Spinal cord (tissue), 10 donors: ENCODE data around the gene CPXM1. TPM values are rescaled to one million over a fixed set of nuclear protein-coding genes. Genes with fewer than 3 reads are reported as not detected.
"Not testable (repeated sequence)": the region's sequence is repeated elsewhere in the genome, so short reads cannot be mapped to it uniquely, and the experiment has no call there.

Experiments
- DNase-seq, 6 donors: peaks; one replicate each; pipeline versions ENCODE4 v3.0.0 to v3.0.0-alpha.2; 2013 to 2015; ENCODE audit warnings: low spot score in 6 of 6, low read depth in 4 of 6
- H3K27ac ChIP-seq: one replicate; pipeline ENCODE4 v1.5.1; 2013; ENCODE audit warnings: low read depth, low read length, control low read depth
- H3K27me3 ChIP-seq: one replicate; pipeline ENCODE4 v1.6.1; 2013; ENCODE audit warnings: low read length; ENCODE audit not compliant: control insufficient read depth, insufficient read depth
- H3K36me3 ChIP-seq: one replicate; pipeline ENCODE4 v1.6.1; 2013; ENCODE audit warnings: low read length; ENCODE audit not compliant: control insufficient read depth, insufficient read depth
- H3K4me1 ChIP-seq: one replicate; pipeline ENCODE4 v1.6.1; 2013; ENCODE audit warnings: low read length; ENCODE audit not compliant: control insufficient read depth, insufficient read depth
- H3K4me3 ChIP-seq: one replicate; pipeline ENCODE4 v1.5.1; 2013; ENCODE audit warnings: low read depth, low read length, control low read depth
- H3K9me3 ChIP-seq: one replicate; pipeline ENCODE4 v1.6.1; 2013; ENCODE audit warnings: low read length; ENCODE audit not compliant: control insufficient read depth, insufficient read depth
- WGBS: methylation state at CpG from one replicate; pipeline ENCODE4 v1.1.5; 2013; ENCODE audit warnings: missing lambda C conversion rate; ENCODE audit not compliant: insufficient coverage; 5-methylcytosine and 5-hydroxymethylcytosine counted together
- polyA plus RNA-seq, 2 donors: library from polyadenylated mRNA; unstranded; fragments of 120-200 nt; gene quantifications; one replicate each; pipeline ENCODE4 v1.2.1, GENCODE V29; 2013; ENCODE audit not compliant: insufficient read length in 2 of 2
- total RNA-seq, 2 donors: library from RNA; depleted of rRNA in 1 of 2; stranded (reverse); fragments of 120-200 nt in 1 of 2; fragments of >200 nt in 1 of 2; gene quantifications; one replicate each; pipeline versions ENCODE4 v1.2.3 to v1.2.4, GENCODE V29; 2013 to 2014
- donor health status: healthy.

The CPXM1 gene
- total and polyA plus RNA-seq, 4 donors, result 37.1 to 163 (median 70.4) TPM

DNA sequence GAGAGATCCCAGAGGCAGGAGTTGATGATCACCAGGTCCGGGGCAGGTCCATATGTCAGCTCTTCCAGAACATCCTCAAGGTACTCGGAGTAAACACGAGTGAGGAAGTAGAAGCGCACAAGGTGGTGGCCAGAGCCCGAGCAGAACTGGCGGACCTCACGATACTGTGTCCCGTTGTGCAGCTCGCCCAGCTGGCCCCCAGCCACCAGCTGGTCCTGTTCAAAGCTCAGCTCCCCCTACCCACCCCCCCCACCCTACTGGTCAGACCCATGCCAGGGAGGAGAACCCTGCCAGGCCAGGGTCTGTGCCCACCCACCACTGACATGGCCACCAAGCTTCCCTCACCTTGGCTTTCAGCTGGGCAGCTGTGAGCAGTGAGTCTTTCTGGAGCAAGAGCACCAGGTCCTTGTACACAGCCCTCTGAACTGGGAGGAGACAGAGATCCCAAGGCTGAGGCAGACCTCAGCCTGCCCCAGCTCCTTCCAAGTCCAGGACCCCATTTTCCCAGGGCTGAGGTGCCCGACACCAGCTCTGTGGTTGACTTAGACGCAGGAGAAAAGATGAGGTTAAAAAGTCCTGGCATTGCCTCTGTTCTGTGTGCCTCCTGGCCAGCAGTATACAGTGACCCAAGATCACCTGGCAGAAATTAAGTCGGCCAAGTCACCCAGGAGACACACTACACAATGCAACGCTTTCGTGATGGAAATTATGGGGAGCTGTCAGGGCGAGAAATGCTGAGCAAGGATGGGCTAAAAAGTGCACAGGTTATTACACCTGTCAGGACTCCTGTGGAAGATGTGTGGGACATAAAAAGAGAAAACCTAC, 38.6 kb upstream of the CPXM1 start:
- Histone ChIP-seq H3K9me3 (no peaks in the 10 kb centered on the region), H3K4me3 (no peak overlapping the region), H3K4me1 (peaks cover 16% of the 10 kb centered on the region), H3K27me3 (no peaks in the 10 kb centered on the region), H3K36me3 (peaks cover 23% of the 10 kb centered on the region), H3K27ac (no peak overlapping the region)
- no peak for DNase-seq
- 90% methylated on average over 14 of the region's 15 CpGs for whole genome bisulfite sequencing

DNA sequence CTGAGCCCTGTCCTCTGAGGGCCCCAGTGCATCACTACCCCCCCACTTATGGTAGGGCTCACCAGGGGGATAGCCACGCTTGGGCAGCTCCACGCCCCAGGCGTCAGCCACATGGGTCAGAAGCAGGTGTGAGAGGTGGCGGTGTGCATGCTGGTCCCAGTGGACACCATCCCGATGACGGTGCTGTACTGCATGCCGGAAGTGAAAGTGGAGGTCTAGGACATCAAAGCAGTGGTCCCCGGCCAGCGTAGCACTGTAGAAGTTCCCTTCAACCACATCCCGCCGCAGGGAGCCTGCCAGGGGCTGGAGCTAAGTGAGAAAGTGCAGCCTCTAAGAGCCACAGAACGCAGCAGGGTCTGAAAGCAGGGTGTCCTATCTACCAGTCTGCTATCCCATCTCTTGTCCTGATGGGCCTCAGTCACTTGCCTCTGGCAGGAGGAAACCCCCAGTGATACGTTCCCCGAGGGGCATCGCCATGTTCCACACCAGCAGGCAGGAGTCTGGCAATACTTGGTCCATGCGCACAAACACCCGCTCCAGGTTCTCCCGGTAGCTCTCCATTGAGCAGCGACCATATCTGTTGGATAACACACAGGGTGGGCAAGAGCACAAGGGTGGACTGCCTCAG, 37.9 kb upstream of the CPXM1 start:
- H3K27ac ChIP-seq, result no peak overlapping the region
- H3K9me3 ChIP-seq, result no peaks in the 10 kb centered on the region
- no peak overlapping the region for H3K4me3 ChIP-seq
- no peak for DNase-seq
- WGBS, result 99% methylated on average over 19 of the region's 19 CpGs
- H3K36me3 ChIP-seq, result peaks cover 23% of the 10 kb centered on the region
- H3K27me3 ChIP-seq, result no peaks in the 10 kb centered on the region
- peaks cover 16% of the 10 kb centered on the region for H3K4me1 ChIP-seq

DNA sequence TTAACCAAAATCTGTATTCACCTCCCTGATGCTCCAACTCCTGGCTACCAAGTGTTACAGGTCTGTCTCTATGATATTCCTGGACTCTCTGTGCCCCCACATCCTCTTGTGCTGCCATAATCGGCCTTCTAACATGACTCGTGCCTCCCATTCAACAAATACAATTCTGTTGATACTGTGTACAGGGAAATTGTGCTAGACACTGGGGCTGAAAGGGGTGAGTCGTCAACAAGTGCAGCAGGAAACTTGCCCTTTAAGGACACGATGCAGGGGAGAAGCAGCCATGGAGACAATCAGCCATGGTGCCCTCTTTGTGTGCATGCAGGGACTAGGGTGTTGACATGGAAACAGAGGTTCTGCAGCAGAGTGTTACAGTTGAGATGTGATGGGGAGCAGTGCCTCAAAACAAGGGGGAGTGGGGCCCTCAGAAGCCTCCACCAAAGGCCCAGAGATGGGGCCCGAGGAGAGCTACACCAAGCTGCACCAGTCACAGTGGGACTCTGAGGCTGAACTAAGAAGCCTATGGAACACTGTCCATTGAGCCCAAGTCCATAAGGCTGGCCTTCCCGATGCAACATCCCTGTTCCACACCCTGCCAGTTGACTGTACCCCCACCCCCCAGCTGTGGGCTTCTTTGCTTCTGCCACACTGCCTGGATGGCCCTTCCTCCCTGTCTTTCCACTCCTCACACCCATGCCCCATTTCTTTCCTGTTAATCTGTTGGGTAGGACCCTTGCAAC, 37.0 kb upstream of the CPXM1 start:
- no peaks in the 10 kb centered on the region for H3K9me3 ChIP-seq

DNA sequence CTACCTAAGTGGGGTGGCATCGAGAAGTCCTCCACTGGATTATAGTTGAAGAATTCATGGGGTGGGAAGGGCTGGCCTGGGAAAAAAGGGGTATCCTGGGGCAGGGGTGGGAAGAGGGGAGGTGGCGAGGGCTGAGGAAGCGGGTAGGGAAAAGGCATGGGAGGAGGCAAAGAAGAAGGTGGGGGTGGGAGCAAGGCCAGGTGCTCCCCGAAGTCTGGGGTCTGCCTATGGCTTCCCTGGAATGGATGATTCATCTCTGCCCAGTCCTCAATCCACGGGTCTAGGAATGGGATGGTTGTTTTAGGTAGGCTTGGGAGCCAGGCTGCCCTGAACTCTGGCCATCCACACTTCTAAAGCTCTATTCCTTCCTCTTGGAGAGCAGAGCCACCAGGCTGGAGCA, 35.6 kb upstream of the CPXM1 start:
- peaks cover 12% of the 10 kb centered on the region for H3K4me1 ChIP-seq
- DNase-seq, result no peak
- H3K4me3 ChIP-seq, result no peak overlapping the region
- no peaks in the 10 kb centered on the region for H3K9me3 ChIP-seq
- H3K27me3 ChIP-seq, result no peaks in the 10 kb centered on the region
- H3K36me3 ChIP-seq, result peaks cover 23% of the 10 kb centered on the region
- no peak overlapping the region for H3K27ac ChIP-seq
- 96% methylated on average over 2 of the region's 5 CpGs for WGBS

More for the DNA sequence above, 37.0 kb upstream of the CPXM1 start:
- H3K4me3 ChIP-seq, result no peak overlapping the region
- H3K27me3 ChIP-seq, result no peaks in the 10 kb centered on the region
- no peak overlapping the region for H3K27ac ChIP-seq
- 77% methylated on average over 4 of the region's 6 CpGs for WGBS
- H3K4me1 ChIP-seq, result peaks cover 16% of the 10 kb centered on the region
- no peak for DNase-seq
- peaks cover 23% of the 10 kb centered on the region for H3K36me3 ChIP-seq

DNA sequence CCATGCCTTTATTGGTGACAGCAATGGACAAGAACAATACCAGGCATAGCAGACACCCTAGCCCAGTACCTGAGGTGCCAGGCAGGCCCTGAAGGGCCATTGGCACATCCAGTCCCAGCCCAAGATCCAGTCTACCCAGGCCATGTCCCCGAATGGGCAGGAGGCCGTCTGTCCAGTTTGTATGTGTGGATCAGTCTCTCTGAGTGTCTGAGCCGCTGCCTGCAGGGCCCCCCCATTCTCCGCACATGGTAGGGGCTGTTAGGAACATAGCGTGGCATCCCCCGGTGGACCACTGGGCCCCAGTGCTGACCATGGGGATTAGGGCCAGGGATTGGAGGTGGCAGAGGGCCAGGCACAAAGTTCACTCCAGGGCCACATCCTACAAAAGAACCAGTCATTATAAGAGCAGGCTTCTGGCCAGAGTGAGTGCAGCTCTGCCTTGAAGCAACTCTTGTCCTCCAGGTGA, 34.9 kb upstream of the CPXM1 start:
- Histone ChIP-seq H3K27ac (no peak overlapping the region), H3K9me3 (no peaks in the 10 kb centered on the region), H3K36me3 (peaks cover 23% of the 10 kb centered on the region), H3K4me1 (peaks cover 12% of the 10 kb centered on the region), H3K4me3 (no peak overlapping the region), H3K27me3 (no peaks in the 10 kb centered on the region)
- 77% methylated on average over 2 of the region's 6 CpGs for WGBS
- no peak for DNase-seq

DNA sequence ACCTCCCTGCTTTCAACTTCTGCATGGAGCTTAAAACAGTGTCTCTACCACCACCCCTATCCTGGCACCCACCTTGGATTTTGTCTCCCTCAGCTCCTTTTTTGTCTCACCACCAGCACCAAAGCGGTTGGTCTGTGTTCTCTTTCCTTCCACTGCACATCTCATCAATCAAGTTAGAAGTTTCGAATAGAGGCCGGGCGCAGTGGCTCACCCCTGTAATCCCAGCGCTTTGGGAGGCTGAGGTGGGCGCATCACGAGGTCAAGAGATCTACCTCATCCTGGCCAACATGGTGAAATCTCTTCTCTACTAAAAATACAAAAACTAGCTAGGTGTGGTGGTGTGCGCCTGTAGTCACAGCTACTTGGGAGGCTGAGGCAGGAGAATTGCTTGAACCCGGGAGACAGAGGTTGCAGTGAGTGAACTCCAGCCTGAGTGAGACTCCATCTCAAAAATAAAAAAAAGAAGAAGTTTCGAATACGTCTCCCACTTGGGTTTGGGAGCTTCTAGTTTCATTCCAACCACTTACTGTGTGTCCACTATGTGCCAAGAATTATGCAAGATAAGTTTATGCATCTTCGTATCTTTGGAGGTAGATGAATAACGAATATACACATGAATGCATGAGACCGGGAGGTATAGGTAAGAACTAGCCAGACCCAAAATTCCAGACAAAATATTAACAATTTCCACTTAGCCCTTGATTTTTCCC, 34.1 kb upstream of the CPXM1 start:
- peaks cover 23% of the 10 kb centered on the region for H3K36me3 ChIP-seq
- 100% methylated on average over 5 of the region's 14 CpGs for WGBS
- H3K9me3 ChIP-seq, result no peaks in the 10 kb centered on the region
- no peaks in the 10 kb centered on the region for H3K27me3 ChIP-seq
- no peak overlapping the region for H3K4me3 ChIP-seq
- DNase-seq, result no peak
- peaks cover 5% of the 10 kb centered on the region for H3K4me1 ChIP-seq
- no peak overlapping the region for H3K27ac ChIP-seq

DNA sequence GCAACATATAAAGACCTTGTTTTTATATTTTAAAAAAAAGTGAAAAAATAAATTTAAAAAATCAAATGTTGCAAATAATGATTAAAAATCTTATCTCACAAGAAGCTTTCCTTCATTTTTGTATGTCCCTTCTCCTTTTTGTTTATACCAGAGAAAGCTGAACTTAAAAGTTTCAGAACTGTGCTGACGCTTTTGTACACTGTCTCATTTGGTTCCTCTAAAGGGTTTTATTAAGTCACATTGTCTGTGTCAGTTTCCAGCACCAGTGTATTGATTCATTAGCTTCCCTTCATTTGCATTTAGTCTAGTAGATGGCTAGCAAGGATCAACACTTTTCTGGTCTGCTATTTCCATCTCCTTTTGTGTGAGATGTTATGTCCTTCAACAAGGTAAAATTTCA, 33.3 kb upstream of the CPXM1 start:
- H3K4me1 ChIP-seq, result peaks cover 3% of the 10 kb centered on the region
- H3K36me3 ChIP-seq, result peaks cover 23% of the 10 kb centered on the region
- no peak for DNase-seq
- no CpG with 5 or more reads among the region's 1 CpG for WGBS
- H3K4me3 ChIP-seq, result no peak overlapping the region
- no peaks in the 10 kb centered on the region for H3K27me3 ChIP-seq
- H3K9me3 ChIP-seq, result no peaks in the 10 kb centered on the region
- H3K27ac ChIP-seq, result no peak overlapping the region

DNA sequence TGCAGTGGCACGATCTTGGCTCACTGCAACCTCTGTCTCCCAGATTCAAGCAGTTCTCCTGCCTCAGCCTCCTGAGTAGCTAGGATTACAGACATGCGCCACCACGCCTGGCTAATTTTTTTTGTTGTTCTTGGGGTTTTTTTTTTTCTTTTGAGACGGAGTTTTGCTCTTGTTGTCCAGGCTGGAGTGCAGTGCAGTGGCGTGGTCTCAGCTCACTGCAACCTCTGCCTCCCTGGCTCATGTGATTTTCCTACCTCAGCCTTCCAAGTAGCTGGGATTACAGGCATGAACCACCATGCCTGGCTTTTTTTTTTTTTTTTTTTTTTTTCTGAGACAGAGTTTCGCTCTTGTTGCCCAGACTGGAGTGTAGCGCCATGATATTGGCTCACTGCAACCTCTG, 30.8 kb upstream of the CPXM1 start:
- 96% methylated on average over 4 of the region's 7 CpGs for WGBS
- not testable (repeated sequence) for DNase-seq, H3K4me1 ChIP-seq, H3K9me3 ChIP-seq, H3K27ac ChIP-seq, H3K4me3 ChIP-seq, H3K36me3 ChIP-seq
- H3K27me3 ChIP-seq, result peaks cover 11% of the 10 kb centered on the region

DNA sequence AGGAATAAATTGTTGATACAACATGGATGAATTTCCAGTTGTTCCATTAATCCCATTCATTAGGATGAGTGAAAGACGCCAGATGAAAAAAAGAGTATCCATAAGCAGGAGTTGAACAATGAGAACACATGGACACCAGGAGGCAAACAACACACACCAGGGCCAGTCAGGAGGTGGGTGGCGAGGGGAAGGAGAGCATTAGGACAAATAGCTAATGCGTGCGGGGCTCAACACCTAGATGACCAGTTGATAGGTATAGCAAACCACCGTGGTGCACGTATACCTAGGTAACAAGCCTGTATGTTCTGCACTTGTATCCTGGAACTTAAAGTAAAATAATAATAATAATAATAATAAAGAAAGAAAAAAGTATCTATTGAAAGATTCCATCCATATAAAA, 28.9 kb upstream of the CPXM1 start:
- DNase-seq, result no peak
- Histone ChIP-seq H3K9me3 (no peaks in the 10 kb centered on the region), H3K27ac (no peak overlapping the region), H3K4me1 (no peaks in the 10 kb centered on the region), H3K27me3 (peaks cover 16% of the 10 kb centered on the region), H3K4me3 (no peak overlapping the region), H3K36me3 (no peaks in the 10 kb centered on the region)
- 66% methylated on average over 3 of the region's 6 CpGs for WGBS
